Stimulated activated CD8-positive, alpha-beta memory T cell treated with anti-CD3 and anti-CD28 coated beads, Interleukin-7, amount 100 ng/mL, for 4 hours (primary cell): ENCODE results near the gene AVPI1.
A peak's percentile ranks its signal among the peaks of the same experiment; 100 is the strongest.
"Not testable (repeated sequence)": the region's sequence is repeated elsewhere in the genome, so short reads cannot be mapped to it uniquely, and the experiment has no call there.

Experiments
- DNase-seq, 2 donors: peaks; one replicate each; pipeline ENCODE4 v3.0.0-alpha.2; 2020; ENCODE audit warnings: low read depth in 2 of 2

Gene AVPI1

GRCh38 chr10:97683556-97684367 lies 3.3 kb downstream of the AVPI1 start:
- DNase-seq, result no peak

- no peak for DNase-seq
Observed at GRCh38 chr10:97682042-97682441, 5.0 kb downstream of the AVPI1 start.

DNA sequence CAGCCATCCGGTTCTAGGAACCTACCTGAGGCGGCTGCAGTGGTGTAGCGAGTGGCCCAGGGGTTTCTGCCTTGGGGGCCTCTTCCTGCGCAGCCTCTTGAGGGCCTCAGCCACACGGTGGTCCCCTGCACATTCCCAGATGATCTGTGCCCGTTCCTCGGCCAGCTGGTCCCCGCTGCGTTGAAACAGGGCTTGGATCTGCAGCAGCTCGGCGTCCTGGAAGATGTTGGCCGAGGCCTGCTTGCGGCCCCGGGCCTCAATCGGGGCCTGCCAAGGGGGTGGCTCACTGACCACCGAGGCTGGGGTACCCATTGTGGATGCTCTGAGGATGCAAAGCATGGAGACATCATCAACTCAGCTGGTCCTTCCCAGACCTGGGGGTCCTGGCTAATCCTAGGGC lies 7.4 kb downstream of the AVPI1 start:
- DNase-seq, result no peak

DNA sequence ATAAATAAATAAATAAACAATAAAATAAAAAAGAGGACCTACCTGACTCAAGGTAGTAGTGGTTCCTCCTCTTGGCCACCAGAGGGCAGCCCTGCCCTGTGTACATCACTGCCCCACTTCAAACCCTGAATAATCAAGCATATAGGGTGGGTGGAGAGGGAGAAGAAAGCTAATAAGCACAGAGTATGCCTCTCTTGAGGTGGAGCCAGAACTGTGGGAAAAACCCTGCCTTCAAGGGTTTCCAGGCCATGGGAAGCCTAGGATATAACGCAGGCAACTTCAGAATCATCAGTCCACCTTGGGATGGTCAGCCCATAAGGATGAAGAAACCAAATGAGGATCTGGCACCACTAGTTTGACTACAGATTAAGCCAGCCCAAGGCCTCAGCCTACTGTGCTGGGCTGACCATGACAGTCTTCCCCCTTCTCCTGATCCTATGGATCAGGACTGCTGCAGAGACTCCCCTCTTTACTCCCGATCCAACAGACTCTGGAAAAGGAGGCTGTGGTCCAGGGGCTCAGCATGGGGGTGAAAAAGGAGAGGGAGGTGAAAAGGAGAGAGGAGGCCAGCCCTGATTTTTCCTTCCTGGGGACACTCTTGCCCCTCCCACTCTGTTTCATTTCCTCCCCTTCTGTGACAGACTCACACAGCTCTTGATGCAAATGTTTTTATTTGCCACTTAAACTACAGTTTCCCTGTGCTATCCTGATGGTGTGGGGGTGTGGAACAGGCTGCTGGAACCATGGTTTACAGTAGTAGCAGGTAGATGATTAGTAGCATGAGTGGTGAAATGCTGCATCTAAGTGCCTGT lies 10.1 kb downstream of the AVPI1 start:
- peak in 1 of 2 donors; percentile 33 for DNase-seq

DNA sequence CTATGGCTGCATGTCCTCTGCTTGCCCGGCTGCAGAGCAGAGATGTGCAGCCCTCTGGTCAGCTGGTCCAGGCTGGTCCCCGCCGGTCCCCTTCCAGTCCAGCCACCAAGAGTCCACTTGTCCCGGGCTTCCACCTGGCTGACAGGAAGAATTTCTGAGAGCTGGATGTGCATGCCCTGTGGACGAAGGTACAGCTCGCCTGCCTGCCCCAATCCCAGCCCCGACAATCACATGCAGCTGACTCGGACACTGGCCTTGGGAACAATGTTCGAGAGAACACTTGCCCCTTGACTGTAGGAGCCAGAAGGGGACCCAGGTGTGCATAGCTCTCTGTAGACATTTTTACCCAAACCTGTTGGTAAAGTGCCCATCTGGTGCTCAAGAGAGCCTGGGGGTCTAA lies 11.8 kb downstream of the AVPI1 start:
- no peak for DNase-seq

DNA sequence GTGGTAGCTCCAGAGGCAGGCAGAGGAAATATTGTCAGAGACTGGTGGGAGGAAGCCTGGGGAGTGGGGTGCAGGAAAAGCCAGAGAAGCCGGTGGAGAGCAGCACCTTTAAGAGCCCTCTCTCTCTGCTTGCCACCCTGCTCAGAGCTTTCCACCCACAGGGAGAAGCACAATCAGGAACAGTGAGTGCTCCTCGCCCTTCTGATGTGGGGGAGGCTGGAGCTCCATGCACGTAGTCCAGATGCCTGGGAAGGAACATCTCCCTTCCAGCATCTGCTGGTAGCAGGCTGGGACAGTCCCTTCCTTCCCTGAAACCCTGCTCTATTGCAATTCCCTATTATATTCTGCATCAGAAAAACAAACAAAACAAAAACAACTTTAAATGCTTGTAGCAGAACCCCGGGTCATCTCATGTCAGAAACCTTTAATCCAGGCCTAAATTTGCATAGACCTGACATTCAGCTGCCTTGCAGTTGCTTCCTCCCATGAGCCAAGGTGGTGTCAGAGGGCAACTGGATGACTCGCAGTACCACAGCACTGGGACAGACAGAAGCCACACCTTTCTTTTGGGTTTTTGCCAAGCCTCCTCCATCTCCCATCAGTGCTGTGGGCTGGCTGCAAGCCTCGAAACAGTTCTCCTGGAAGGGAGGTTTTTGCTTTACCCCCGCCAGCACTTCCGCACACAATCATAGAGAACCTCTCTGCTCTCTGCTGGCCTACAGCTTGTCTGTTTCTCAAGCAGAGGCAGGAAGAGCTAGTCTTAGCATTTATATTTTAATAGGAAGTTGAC lies 13.1 kb downstream of the AVPI1 start:
- no peak for DNase-seq

DNA sequence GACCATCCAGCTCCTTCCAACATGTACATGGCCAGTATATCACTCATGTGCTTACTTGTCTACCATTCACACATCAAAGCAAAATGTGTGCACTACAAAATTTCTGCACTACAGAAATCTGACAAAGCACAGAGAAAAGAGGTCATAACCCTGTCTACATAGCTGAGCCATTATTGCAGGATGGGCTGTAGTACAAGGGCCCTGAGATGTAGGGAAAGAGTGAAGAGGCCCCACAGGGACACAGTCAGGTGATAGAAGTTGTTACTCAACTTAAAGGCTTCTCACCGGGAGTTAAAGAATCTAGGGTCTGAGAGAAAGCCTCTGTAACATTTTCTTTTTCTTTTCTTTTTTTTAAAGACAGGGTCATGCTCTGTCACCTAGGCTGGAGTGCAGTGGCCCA lies 17.5 kb downstream of the AVPI1 start:
- DNase-seq, result no peak

- no peak for DNase-seq
Observed at GRCh38 chr10:97667463-97667862, 19.6 kb downstream of the AVPI1 start.

- DNase-seq, result no peak
Observed at GRCh38 chr10:97666992-97667391, 20.0 kb downstream of the AVPI1 start.

GRCh38 chr10:97664282-97664850 lies 22.7 kb downstream of the AVPI1 start:
- no peak for DNase-seq

DNA sequence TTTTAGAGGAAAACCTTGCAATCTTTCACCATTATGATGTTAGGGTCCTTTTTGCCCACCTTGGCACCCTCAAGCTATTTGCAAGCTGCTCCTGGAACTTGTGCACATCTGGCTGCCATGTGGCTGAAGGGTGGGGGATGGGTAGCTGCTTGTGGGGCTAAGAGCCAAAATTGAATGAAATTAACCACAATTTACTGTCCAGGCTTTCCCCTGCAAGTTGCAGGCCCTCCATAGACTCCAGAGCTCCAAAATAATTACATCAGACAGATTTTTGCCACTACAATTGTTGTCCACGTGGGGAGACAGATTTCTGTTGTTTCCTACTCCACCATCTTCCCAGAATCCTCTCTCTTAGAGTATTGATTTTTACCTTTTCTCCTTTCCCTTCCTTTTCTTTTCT lies 27.5 kb downstream of the AVPI1 start:
- DNase-seq, result no peak

GRCh38 chr10:97656777-97657176 lies 30.3 kb downstream of the AVPI1 start:
- DNase-seq, result no peak

DNA sequence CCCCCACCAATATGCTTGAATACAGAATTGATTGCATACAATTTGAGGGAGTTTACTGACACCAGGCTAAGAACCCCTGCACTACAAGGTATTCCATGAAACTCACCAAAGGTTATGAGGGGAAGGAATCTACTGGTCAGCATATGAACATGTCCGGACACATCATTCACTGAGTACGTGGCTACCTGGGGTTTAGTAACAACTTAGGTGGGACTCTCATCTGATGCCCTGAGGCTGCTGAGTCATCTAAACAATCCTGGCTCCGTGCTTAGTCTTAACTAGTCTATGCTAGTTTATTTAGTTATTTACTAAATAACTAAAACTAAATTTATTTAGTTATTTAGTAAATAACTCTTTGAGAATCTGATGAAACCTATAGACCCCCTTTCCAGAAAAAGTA lies 35.3 kb downstream of the AVPI1 start:
- DNase-seq, result no peak

DNA sequence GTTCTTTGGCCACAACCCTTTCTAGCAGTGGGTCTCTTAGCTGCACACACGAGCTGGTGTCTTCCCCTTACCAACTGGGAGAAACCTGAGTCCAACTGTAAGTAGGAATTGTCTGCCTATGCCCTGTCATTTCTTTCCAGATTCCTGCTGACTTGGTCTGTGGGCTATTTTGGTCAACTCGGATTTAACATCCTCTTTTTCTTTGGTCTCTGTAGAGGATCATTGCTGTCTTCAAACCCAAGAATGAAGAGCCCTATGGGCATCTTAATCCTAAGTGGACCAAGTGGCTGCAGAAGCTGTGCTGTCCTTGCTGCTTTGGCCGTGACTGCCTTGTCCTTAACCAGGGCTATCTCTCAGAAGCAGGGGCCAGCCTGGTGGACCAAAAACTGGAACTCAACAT lies 36.3 kb downstream of the AVPI1 start:
- no peak for DNase-seq

DNA sequence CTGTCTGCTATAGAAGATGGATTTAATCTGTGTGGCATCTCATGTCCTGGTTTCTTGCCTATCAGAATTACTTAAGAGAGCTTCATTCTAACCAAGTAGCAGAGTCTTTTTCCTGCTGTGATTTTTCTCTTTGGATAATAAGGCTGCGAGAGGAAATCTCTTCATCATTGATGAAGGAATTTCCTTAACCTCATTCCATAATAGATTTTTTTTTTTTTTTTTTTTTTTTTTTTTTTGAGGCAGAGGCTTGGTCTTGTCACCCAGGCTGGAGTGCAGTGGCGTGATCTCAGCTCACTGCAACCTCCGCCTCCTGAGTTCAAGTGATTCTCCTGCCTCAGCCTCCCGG lies 37.7 kb downstream of the AVPI1 start:
- not testable (repeated sequence) for DNase-seq

DNA sequence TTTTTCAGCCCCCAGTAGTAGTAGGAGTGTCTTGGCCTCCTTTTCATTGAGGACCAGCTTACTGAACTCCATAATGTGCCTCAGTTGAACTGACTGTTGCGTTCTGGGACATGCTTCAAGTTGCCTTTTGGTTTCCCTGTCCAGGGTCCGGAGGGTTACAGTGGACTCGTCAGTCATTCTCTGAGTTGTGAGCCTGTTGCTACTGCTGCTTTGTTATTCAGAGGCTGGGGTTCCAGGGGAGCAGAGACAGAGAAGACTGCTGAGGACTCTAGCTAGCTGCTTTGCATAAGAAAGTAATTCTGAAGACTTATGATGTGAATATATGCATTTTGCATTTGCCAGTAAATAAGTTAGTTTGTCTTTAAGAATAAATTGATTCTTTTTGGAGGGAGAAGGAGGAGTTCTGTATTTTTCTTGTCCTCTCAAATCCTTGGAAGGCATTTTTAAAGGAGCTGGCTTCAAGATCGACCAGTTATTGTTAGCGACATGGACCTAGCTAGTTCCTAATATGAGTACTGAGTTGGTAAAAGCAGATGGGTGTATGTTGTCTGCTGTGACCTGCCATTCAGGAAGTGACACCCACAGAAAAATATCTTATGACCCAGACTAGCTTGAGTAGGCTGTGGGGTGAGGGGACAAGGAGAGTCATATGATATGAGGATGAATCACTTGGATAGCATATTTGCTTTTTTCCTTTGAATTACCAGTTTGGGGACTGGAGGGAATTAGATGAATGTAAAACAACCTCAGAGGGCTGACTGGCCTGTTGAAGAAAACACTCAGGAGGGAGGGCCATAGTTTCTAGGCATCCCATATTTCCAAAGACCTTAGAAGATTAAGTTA lies 38.3 kb downstream of the AVPI1 start:
- DNase-seq, result peak; percentile 17 to 33

DNA sequence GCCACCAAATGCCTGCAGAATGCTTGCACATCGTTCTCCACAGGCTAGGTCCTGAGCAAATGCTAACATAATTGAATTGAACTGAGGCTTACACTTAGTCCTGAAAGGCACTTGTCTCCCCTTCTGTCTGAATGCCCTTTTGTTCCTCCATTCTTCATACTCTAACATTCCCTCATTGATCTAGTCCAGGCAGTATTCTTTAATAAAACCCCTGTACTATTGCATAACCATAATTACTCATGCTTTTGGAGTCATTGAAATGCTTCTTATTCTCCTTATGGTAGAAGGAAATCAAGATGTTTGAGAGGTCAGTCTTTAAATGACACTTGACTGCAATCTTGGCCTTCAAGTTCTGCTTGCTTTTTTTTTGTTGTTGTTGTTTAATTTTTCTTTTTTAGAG lies 39.5 kb downstream of the AVPI1 start:
- no peak for DNase-seq

DNA sequence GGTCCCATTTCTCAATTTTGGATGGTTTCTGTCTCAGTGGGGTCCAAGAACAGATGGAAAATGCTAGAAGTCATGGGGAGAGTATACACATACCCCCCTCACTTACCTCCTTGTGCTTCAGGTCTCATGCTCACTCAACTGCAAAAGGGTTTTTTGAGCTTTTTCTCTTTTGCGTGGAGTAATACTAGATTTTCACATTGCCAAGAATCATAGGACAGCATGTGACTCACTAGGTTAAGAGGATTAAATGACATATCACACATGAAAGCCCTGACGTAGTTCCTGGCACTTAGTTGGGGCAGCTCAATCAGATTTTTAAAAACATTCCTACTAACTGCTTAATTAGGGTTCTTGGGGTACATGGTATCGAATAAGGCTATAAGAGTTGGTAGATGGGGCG lies 42.1 kb downstream of the AVPI1 start:
- no peak for DNase-seq

- no peak for DNase-seq
Observed at GRCh38 chr10:97643441-97643985, 43.5 kb downstream of the AVPI1 start.

- DNase-seq, result not testable (repeated sequence)
Observed at GRCh38 chr10:97642471-97643159, 44.4 kb downstream of the AVPI1 start.
